Kidney epithelial cell (primary cell): ENCODE results near the gene SEMA4B. TPM values are rescaled to one million over a fixed set of nuclear protein-coding genes. Genes with fewer than 3 reads are reported as not detected.
A peak's percentile ranks its signal among the peaks of the same experiment; 100 is the strongest.

Experiments used
- DNase-seq: peaks from one replicate; pipeline ENCODE4 v3.0.0-alpha.2; 2010; ENCODE audit warnings: low read depth
- H3K27me3 ChIP-seq: 2 replicates; pipeline ENCODE4 v1.6.0; 2011; ENCODE audit warnings: low read length; ENCODE audit not compliant: control insufficient read depth, insufficient read depth
- H3K36me3 ChIP-seq: 2 replicates; pipeline ENCODE4 v1.5.1; 2011; ENCODE audit warnings: low read length; ENCODE audit not compliant: control insufficient read depth, insufficient read depth
- H3K4me3 ChIP-seq: 2 replicates; pipeline ENCODE4 v1.5.1; 2011; ENCODE audit warnings: low read depth, mild to moderate bottlenecking, control low read depth, low read length
- total RNA-seq: library from RNA; depleted of rRNA; stranded (reverse); fragments of >200 nt; gene quantifications from 2 replicates; pipeline ENCODE4 v1.2.3, GENCODE V29; 2015
- TF ChIP-seq, protein P1 (sequence below): IDR thresholded peaks from 2 replicates; pipeline ENCODE4 v1.5.1; 2011; ENCODE audit warnings: mild to moderate bottlenecking, moderate library complexity, low read length, control low read depth, inconsistent platforms; ENCODE audit not compliant: insufficient read depth, poor library complexity, severe bottlenecking

SEMA4B gene
- total RNA-seq, 1 donor from 2014 or later = 44.2 TPM

DNA sequence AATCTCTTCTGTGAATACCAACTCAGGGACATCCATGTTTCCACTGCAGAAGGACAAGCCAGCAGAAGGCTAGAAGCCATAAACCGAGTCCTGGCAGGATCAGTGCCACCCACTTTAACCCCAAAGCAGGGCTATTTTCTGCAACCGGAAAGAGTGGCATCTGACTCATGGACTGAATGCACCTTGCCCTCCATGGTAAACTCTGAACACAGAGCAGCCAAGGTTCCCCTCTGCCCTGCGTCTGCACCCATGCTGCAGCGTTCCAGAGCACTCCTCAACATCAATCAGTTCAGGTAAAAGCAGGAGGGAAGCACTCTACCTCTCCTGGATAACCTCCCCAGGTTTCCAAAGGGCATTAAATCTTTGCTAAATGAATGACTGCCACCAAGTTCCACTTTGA, 63.5 kb downstream of the SEMA4B start:
- Histone ChIP-seq H3K4me3 (peak overlapping the region; percentile 71), H3K27me3 (no peaks in the 10 kb centered on the region), H3K36me3 (no peaks in the 10 kb centered on the region)
- no peak for DNase-seq
- TF ChIP-seq, protein P1, sequence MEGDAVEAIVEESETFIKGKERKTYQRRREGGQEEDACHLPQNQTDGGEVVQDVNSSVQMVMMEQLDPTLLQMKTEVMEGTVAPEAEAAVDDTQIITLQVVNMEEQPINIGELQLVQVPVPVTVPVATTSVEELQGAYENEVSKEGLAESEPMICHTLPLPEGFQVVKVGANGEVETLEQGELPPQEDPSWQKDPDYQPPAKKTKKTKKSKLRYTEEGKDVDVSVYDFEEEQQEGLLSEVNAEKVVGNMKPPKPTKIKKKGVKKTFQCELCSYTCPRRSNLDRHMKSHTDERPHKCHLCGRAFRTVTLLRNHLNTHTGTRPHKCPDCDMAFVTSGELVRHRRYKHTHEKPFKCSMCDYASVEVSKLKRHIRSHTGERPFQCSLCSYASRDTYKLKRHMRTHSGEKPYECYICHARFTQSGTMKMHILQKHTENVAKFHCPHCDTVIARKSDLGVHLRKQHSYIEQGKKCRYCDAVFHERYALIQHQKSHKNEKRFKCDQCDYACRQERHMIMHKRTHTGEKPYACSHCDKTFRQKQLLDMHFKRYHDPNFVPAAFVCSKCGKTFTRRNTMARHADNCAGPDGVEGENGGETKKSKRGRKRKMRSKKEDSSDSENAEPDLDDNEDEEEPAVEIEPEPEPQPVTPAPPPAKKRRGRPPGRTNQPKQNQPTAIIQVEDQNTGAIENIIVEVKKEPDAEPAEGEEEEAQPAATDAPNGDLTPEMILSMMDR = no peak

DNA sequence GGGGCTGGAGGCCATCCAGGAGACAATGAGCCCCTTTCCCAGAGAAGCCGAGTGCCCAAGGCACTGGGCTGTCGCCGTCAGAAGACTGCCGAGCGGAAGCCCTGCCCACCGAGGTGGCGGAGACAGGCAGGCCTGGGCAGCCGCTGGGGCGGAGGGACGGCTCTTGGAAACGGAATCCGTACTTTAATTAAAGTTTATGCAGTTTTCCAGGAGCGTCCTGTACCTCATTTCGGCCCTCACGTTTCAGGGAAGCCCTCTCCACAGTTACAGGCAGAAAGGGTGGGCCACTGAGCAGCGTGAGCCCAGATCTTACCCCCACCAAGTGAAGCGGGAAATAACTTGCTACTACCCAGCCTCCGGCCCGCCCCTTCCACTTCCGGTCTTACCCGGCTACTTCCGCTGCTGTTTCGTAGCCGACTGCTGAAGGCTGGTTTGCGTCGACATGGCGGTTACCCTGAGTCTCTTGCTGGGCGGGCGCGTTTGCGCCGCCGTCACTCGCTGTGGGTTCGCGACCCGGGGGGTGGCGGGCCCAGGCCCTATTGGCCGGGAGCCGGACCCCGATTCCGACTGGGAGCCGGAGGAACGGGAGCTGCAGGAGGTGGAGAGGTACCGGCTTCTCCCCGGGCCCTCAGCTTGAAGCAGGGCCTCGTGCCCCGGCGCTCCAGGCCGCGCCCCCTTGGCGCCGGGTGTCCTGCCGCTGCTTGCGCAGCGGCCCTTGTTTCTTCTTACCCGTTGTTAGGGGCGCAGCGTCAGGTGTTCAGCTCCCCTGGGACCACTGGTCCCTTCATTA, 64.3 kb downstream of the SEMA4B start, which contains the start of gene NGRN:
NGRN (plus strand) TSS at position 402 of the 790 bp plus-strand sequence; CDS start at position 443, 41 bp downstream.
- TF ChIP-seq, protein P1 = no peak
- DNase-seq = peak; percentile 63
- Histone ChIP-seq H3K4me3 (peak within 1 kb of the TSS; percentile 71), H3K27me3 (no peaks in the 10 kb centered on the region), H3K36me3 (no peaks in the 10 kb centered on the region)

DNA sequence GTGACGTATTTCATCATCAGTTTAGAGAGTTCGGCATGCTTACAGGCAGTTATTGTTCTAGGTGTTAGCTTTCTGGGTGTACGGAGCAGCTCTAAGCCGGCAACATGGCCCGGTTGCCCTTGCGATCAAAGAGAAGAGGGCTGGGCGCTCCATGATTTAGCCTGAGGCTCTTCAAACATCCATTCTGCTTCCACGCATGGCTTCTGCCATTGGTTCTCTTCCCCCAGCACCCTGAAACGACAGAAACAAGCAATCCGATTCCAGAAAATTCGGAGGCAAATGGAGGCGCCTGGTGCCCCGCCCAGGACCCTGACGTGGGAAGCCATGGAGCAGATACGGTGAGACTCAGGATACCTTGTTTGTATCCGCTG, 64.9 kb downstream of the SEMA4B start:
- H3K27me3 ChIP-seq = no peaks in the 10 kb centered on the region
- no peak for DNase-seq
- H3K36me3 ChIP-seq = no peaks in the 10 kb centered on the region
- TF ChIP-seq, protein P1 = no peak
- peak overlapping the region; percentile 71 for H3K4me3 ChIP-seq

DNA sequence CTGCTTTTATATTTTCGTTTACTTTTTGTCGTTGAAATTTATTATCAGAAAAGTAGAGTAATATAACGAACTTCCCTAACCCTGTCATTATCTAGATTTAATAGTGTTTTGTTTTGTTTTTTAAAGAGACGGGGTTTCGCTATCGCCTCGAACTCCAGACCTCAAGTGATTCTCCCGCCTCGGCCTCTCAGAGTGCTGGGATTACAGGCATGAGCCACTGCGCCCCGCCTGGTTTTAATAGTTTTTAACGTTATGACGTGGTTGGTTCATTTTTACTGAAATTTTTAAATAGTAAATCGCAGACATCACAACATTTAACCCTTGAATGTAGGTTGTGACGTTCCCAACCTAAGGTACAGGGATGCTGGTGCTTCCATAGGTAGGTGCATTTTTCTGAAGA, 65.4 kb downstream of the SEMA4B start:
- TF ChIP-seq, protein P1 = no peak
- peak overlapping the region; percentile 71 for H3K4me3 ChIP-seq
- no peak for DNase-seq

DNA sequence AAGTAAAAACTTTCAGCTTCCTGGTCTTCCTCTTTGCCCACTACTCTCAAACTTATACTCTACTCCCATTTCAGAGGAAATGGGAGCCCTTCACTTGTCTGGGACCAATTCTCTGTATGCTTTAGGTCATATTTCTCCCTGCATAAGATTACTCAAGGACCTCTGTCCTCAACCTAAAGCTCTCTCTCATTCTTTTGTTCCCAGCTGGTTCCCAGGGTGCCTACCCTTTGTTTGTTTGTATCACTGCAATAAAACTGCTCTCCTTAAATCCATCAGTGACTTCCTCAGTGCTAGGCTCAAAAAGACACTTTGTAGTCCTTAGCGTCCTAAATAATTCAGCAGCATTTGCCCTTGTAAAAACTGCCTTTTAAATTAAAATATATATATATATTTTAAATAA, 67.3 kb downstream of the SEMA4B start:
- H3K4me3 ChIP-seq = no peak overlapping the region
- H3K27me3 ChIP-seq = no peaks in the 10 kb centered on the region
- DNase-seq = no peak
- peaks cover 1% of the 10 kb centered on the region for H3K36me3 ChIP-seq
- TF ChIP-seq, protein P1 = no peak

More for the DNA sequence above, 65.4 kb downstream of the SEMA4B start:
- Histone ChIP-seq H3K27me3 (no peaks in the 10 kb centered on the region), H3K36me3 (no peaks in the 10 kb centered on the region)
